ENCODE data around the gene CTNNA2.

The CTNNA2 gene

DNA sequence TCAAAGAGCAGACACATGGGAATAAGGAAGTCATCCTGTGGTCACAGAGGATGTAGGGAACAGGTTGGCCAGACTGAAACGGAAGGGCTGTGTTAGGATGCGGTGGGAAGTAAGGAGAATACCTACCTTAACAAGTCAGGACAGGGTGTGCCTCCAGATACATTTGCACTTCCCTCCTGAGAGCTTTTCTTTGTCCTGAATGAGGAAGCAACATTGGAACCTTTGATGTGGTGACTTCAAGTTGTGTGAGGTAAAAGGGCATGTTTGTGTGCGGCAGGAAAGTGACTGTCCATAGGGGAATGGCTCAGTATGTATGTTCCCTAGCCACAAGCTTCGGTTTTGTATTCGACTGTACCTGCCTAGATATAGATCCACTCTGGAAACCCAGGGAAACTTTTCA is 816.6 kb downstream of the CTNNA2 start:
- no peak for DNase-seq (ENCODE audit: low read depth)

GRCh38 chr2:80330527-80331450 is 817.9 kb downstream of the CTNNA2 start:
- DNase-seq (ENCODE audit: low read depth) = no peak

DNA sequence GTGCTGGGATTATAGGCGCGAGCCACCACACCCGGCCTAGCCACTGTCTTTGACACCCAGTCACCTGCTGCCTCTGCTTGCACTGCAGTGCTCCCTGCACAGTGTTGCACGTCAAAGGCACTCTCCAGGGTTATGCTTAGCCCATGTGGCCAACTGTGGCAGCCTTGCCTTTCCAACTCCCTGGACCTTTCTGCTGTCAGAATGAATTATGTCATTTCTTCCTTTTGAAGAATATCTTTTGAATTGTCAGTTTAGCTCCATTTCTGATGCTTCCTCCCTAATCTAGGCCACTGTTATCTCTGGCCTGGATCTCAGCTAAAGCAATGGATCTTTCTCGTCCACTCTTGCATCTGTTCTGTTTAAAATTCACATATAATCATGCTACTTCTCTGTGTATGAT is 821.0 kb downstream of the CTNNA2 start:
- DNase-seq (ENCODE audit: low read depth) = no peak

DNA sequence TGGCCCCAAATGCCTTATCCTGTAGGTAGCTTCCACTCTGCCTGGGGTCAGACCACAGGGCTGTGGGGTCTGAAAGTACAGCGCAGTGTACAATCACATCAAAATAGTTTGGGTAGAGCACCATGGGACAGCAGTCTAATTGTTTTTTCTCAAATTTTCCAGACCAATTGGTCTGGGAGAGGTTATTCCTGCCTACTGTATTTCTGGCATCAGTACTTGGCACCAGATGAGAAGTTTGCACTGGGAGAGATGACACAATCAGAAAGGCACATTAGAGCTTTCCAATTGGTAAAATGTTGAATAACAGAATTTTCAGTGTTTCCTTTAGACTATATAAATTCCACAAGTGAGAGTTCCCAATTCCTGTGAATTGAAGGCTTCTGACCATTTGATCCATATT is 822.6 kb downstream of the CTNNA2 start:
- DNase-seq (ENCODE audit: low read depth) = no peak

DNA sequence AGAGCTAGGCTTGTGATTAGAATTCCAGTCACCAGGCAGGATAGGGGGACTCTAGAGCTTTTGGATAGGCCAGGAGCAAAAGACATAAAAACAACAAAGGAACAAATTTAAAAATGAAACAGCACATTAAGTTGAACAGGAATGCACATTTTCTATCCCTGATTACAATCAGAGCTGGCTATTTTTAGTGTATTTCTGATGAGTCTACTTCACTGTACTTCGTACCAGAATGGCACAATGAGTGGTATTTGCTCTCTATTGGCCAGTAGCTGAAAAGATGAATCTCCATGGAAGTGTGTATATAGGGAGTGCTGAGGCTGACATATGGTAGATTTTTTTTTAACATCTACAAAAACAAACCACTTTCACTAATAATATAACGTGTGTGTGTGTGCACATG is 825.9 kb downstream of the CTNNA2 start:
- DNase-seq (ENCODE audit: low read depth) = no peak

- no peak for DNase-seq (ENCODE audit: low read depth)
These were observed 827.2 kb downstream of the CTNNA2 start for GRCh38 chr2:80340022-80340421.

- no peak for DNase-seq (ENCODE audit: low read depth)
These were observed 835.2 kb downstream of the CTNNA2 start for GRCh38 chr2:80348078-80348477.

DNA sequence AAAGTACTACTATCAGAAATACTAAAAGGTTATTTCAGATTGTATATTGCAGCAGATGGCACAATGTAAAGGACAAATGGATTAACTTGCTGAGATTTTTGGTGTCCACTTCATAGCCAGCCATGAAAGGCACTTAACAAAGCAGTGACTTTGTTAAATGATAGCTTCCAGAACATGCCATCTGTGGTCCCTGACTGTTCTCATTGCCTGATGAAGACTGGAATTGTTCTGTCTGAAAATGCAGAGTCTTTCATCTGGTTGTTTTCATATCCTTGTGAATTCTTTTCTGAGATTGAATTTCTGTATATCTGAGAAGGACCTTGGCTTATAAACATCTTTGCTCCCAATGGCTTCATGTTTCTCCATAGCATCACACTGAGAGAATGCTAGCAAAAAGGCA is 836.1 kb downstream of the CTNNA2 start:
- DNase-seq (ENCODE audit: low read depth) = no peak

GRCh38 chr2:80351231-80351630 is 838.4 kb downstream of the CTNNA2 start:
- no peak for DNase-seq (ENCODE audit: low read depth)

GRCh38 chr2:80354858-80355257 is 842.0 kb downstream of the CTNNA2 start:
- DNase-seq (ENCODE audit: low read depth) = no peak

DNA sequence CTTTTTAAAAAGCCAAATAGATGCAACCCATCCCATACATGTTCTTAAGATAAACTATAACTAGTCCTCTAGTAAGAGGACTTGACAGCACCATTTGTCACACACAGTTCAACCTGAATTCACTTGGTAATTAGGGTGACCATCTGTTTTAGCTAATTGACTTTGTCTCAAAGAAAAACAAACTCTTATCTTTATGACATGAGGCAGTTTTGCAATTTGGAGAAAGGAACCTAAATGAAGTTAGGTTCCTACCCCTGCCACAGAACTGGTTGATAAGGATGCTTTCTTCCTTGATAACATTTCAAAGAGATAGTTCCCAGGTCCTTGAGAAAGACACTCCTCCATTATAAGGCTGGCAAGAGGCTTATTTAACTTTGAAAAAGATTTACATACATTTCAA is 849.1 kb downstream of the CTNNA2 start:
- no peak for DNase-seq (ENCODE audit: low read depth)

DNA sequence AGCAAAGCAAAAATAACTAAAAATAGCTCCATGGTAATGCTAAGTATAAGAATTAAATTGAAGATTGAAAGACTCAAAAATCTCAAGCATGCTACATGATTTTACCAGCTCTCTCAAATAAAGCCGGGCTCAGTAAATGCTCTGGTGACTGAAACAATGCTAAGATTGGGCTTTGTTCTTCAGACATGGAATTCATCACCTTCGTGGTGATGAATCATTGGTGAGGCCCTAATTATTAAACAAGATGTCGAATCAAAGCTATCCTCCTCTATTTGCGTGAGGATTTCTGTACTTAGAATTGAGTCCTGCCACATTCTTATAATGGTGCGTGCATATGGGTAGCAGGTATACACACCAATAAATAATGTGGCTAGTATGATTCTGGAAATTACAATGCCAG is 850.5 kb downstream of the CTNNA2 start:
- DNase-seq (ENCODE audit: low read depth) = no peak

- no peak for DNase-seq (ENCODE audit: low read depth)
These were observed 851.0 kb downstream of the CTNNA2 start for GRCh38 chr2:80363791-80364349.

GRCh38 chr2:80364524-80365212 is 851.8 kb downstream of the CTNNA2 start:
- DNase-seq (ENCODE audit: low read depth) = no peak

DNA sequence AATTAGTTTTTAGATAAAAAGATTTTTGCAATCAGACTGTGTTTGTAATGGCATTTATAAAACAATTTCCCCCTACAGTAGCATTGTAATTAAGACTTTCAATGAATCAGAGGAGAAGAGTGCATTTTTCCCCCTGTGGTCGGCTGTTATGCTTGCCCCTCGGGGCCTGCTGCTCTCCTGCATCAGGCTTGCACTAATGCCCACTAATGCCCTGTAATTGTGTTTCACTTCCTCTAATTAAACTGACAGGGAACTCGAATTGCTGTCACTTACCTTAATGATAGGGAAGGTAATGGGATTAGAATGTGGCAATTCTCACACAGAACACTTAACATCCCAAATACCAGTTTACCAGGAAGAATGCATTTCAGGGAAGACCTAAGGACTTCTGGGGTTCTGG is 852.9 kb downstream of the CTNNA2 start:
- DNase-seq (ENCODE audit: low read depth) = no peak

DNA sequence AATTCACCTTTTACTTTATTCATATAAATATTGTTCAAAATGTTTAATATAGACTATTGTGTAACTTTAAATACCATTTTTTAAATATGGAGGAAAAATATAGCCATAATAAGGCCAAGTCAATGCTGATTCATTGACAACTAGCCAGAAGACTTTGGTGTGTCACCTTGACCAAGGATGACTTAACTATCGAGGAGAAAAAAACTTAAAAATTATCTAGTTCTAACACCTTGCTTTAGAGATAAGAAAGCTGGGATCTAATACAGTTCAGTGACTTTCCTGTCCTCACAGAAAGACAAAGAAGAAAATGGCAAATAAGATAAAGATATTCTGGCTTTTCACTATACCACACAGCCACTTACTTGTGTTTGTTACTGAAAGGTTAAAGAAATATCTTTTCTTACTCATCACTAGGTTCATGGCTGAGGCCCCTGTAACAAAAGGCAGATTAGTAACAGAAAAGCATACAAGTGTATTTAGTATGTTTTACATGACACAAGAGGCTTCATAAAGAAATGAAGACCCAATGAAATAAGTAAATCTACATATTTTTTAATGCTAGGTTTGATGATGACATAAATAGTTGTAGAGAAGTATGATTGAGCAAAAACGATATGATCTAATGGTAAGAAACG is 857.6 kb downstream of the CTNNA2 start:
- DNase-seq (ENCODE audit: low read depth) = no peak

DNA sequence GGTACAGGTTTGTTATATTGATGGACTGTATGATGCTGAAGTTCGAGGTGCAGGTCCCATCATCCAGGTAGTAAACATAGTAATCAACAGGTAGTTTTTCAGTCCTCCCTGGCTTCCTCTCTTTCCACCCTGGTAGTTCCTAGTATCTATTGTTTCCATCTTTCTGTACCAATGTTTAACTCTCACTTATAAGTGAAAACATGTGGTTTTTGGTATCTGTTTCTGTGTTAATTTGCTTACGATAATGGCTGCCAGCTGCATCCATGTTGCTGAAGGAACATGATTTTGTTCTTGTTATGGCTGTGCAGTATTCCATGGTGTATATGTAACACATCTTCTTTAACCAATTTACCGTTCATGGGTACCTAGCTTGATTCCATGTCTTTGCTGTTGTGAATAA is 861.3 kb downstream of the CTNNA2 start:
- no peak for DNase-seq (ENCODE audit: low read depth)

GRCh38 chr2:80377071-80377470 is 864.2 kb downstream of the CTNNA2 start:
- DNase-seq (ENCODE audit: low read depth) = no peak

- no peak for DNase-seq (ENCODE audit: low read depth)
These were observed 867.9 kb downstream of the CTNNA2 start for GRCh38 chr2:80380736-80381135.

DNA sequence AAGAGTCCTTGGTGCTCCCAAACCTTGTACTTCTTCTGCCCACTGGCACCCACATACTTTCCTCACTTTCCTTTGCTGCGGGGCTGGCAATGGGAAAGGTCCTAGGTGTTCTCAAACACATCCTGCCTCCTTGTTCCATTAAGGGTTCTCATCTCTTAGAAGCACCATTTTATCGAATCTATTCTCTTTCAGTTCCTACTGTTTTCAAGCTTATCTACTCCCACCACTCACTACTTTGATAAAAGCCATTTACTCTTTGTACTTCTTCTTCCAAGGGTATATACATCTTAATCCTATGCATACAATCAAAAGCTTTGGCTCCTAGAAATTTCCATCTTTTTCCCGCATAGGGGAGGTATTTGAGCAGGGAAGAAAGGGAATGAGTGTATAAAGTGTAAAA is 868.8 kb downstream of the CTNNA2 start:
- no peak for DNase-seq (ENCODE audit: low read depth)

- DNase-seq (ENCODE audit: low read depth) = no peak
These were observed 879.6 kb downstream of the CTNNA2 start for GRCh38 chr2:80392441-80392840.

- DNase-seq (ENCODE audit: low read depth) = no peak
These were observed 881.1 kb downstream of the CTNNA2 start for GRCh38 chr2:80393991-80394390.

DNA sequence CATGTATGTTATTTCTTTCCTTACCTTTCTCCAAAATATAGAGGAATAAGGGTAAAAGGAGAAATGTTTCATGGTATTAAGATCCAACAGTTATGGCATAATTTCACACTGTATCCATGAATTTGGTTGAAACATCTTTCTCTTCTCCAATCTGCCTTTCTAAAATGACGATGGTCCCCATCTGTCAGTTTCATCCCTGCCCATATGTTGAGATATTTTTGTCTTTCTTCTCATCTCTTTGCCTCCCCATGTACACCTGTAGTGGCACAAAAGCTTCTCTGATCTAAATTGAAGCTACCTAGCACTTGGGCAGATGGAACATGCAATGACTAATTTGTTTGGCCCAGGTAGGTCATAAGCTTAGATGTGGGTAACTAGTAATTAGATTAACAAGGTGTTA is 882.4 kb downstream of the CTNNA2 start:
- no peak for DNase-seq (ENCODE audit: low read depth)

Data from activated T-helper 1 cell treated with Interleukin-2 at 50 U/mL for 16 hours (primary cell).